Heart left ventricle (tissue), 16 donors: Measurements from ENCODE around the gene MB. TPM values are rescaled to one million over a fixed set of nuclear protein-coding genes. Genes with fewer than 3 reads are reported as not detected.

Experiments
- ATAC-seq, 4 donors: fragments of 200-7000 bp; cut with Tn5 transposase; one replicate each; pipeline ENCODE4 v1.9.1; 2020 to 2022; ENCODE audit warnings: moderate library complexity in 4 of 4, mild to moderate bottlenecking in 3 of 4, moderate number of reproducible peaks in 1 of 4
- DNase-seq, 5 donors: peaks; one replicate each; pipeline ENCODE4 v3.0.0-alpha.2; 2020
- H3K27ac ChIP-seq, 12 donors: fragments of 200-600 bp; sonication (generic) in 4 of 12; one replicate each; pipeline versions ENCODE4 v1.5.0 to v1.8.0; 2016 to 2022; ENCODE audit warnings: mild to moderate bottlenecking in 2 of 12
- H3K27me3 ChIP-seq, 9 donors: fragments of 200-600 bp; sonication (generic) in 2 of 9; one replicate each; pipeline versions ENCODE4 v1.5.1 to v1.8.0; 2016 to 2022; ENCODE audit warnings: mild to moderate bottlenecking in 3 of 9
- H3K36me3 ChIP-seq, 9 donors: fragments of 200-600 bp; sonication (generic) in 2 of 9; one replicate each; pipeline versions ENCODE4 v1.5.0 to v1.8.0; 2018 to 2022; ENCODE audit warnings: mild to moderate bottlenecking in 2 of 9
- H3K4me1 ChIP-seq, 12 donors: fragments of 200-600 bp; sonication (generic) in 4 of 12; one replicate each; pipeline versions ENCODE4 v1.5.0 to v1.8.0; 2016 to 2022; ENCODE audit warnings: mild to moderate bottlenecking in 3 of 12
- H3K4me3 ChIP-seq, 12 donors: fragments of 200-600 bp; sonication (generic) in 4 of 12; one replicate each; pipeline versions ENCODE4 v1.5.0 to v1.8.0; 2017 to 2022; ENCODE audit warnings: mild to moderate bottlenecking in 9 of 12, moderate library complexity in 4 of 12
- H3K9me3 ChIP-seq, 12 donors: fragments of 200-600 bp; sonication (generic) in 4 of 12; one replicate each; pipeline versions ENCODE4 v1.5.0 to v1.8.0; 2016 to 2022; ENCODE audit warnings: mild to moderate bottlenecking in 1 of 12
- CTCF ChIP-seq, 12 donors: fragments of 200-600 bp; sonication (generic) in 4 of 12; IDR thresholded peaks; one replicate each; pipeline versions ENCODE4 v1.5.0 to v1.8.0; 2018 to 2022; ENCODE audit warnings: antibody characterized with exemption in 12 of 12, mild to moderate bottlenecking in 5 of 12
- POLR2A ChIP-seq, 2 donors: fragments of 450-650 bp; IDR thresholded peaks; one replicate each; pipeline ENCODE4 v1.6.1; 2017; ENCODE audit warnings: antibody characterized with exemption in 2 of 2, mild to moderate bottlenecking in 2 of 2, moderate library complexity in 2 of 2
- WGBS, 4 donors: extraction: QIAGEN DNeasy Blood & Tissue Kit in 2 of 4; methylation state at CpG; one replicate each; pipeline versions ENCODE4 v1.1.5 to v1.1.7; 2013 to 2018; 5-methylcytosine and 5-hydroxymethylcytosine counted together
- intact Hi-C, 10 donors: fragments of 100-400 bp; cut with DNase I; formaldehyde crosslinking; loops; one replicate each; pipeline versions ENCODE4 v1.11.1 to v1.14.2; 2022
- polyA plus RNA-seq, 2 donors: library from polyadenylated mRNA; stranded (reverse); fragments of 200-250 nt; gene quantifications; one replicate each; pipeline ENCODE4 v1.2.3, GENCODE V29; 2013
- total RNA-seq, 9 donors: library from RNA; depleted of rRNA in 2 of 9; stranded (reverse); fragments of >200 nt in 2 of 9; fragmentation: NEBNext Ultra II Directional in 3 of 9; extraction: Animal tissue kit (Norgen Biotek cat#: 25700) in 3 of 9; gene quantifications; one replicate each; pipeline versions ENCODE4 v1.1.0 to v1.2.4, GENCODE V29; 2016 to 2023
- donor health status: ischemic (EF 13 %, LVEDD 7.1; RV severe dilation, severe dysfunction).
- donor health status: healthy with polysubstance abuse.
- donor health status: DM: no; HTN: yes; CAD: no.
- donor health status: DM: no; HTN: no; CAD: no.
- donor health status: ischemic (EF 25% LVEDD 6.9; RV normal size, moderate dysfunction).
- donor health status: ischemic (EF 25% LVEDD 5.7; RV mildly dilated, moderate dysfunction).
- donor health status: healthy.
- donor health status: DM: yes; HTN: yes; CAD: no.
- donor health status: ischemic (EF 35%, LVEDD 5.7; RV mildly dilated, moderate dysfunction).
- donor health status: nonischemic (EF 11% LVEDD 7.7; RV severe dilation, severe dysfunction).
- donor health status: DM: yes; HTN: yes; CAD: no.
- donor health status: PGD.
- donor health status: ischemic (EF 29% LVEDD 5.4; RV normal size, mild dysfunction).
- donor health status: nonischemic (EF 23%, LVEDD 6.1; RV moderate dilation, normal function).

The MB gene
- total and polyA plus RNA-seq, 11 donors, result 6,181 to 16,840 (median 13,341) TPM

- intact Hi-C loops, result no loop called here
- peaks cover 0 to 52% (median 0%) of the 10 kb centered on the region in 9 donors for H3K36me3 ChIP-seq
- DNase-seq (peak in 4 of 5 donors; percentile 69 to 85 (median 78)), ATAC-seq (peak; percentile 52 to 82 (median 74))
- H3K4me3 ChIP-seq, result no peak overlapping the region
- no peaks in the 10 kb centered on the region for H3K9me3 ChIP-seq
- H3K27ac ChIP-seq, result peak overlapping the region; percentile 60 to 98 (median 82)
- H3K4me1 ChIP-seq, result peaks cover 0 to 78% (median 32%) of the 10 kb centered on the region in 12 donors
- TF ChIP-seq CTCF (IDR thresholded peaks at IDR 0.05) (no peak), POLR2A (IDR thresholded peaks at IDR 0.05) (peak in 1 of 2 donors; percentile 31)
- no peaks in the 10 kb centered on the region for H3K27me3 ChIP-seq
- WGBS, 4 donors, result 29 to 48% (median 44%) methylated on average over 12 to 13 of the region's 13 CpGs
Measured at GRCh38 chr22:35605851-35606481, 11.2 kb downstream of the MB start.

GRCh38 chr22:35605369-35605680 is 11.8 kb downstream of the MB start:
- no peaks in the 10 kb centered on the region for H3K27me3 ChIP-seq
- H3K9me3 ChIP-seq, result no peaks in the 10 kb centered on the region
- no peak for DNase-seq
- WGBS, 4 donors, result 44 to 52% (median 51%) methylated on average over 2 of the region's 2 CpGs
- intact Hi-C loops, result no loop called here
- TF ChIP-seq POLR2A (IDR thresholded peaks at IDR 0.05), result no peak
- no peak for TF ChIP-seq CTCF (IDR thresholded peaks at IDR 0.05)
- H3K36me3 ChIP-seq, result peaks cover 0 to 48% (median 0%) of the 10 kb centered on the region in 9 donors
- ATAC-seq, result no peak
- no peak overlapping the region for H3K4me3 ChIP-seq
- H3K27ac ChIP-seq, result peak overlapping the region; percentile 36 to 98 (median 82)
- H3K4me1 ChIP-seq, result peaks cover 0 to 73% (median 29%) of the 10 kb centered on the region in 12 donors

- 36 to 41% (median 39%) methylated on average over 9 of the region's 9 CpGs for WGBS, 4 donors
- ATAC-seq, result peak in 2 of 4 donors; percentile 2 to 27
Measured at GRCh38 chr22:35604621-35605368, 12.3 kb downstream of the MB start.

More at GRCh38 chr22:35604621-35605368, 12.3 kb downstream of the MB start:
- H3K27ac ChIP-seq, result peak overlapping the region in 11 of 12 donors; percentile 60 to 98 (median 82)
- peaks cover 0 to 43% (median 0%) of the 10 kb centered on the region in 9 donors for H3K36me3 ChIP-seq
- intact Hi-C loops, result no loop called here
- TF ChIP-seq CTCF (IDR thresholded peaks at IDR 0.05) (no peak), POLR2A (IDR thresholded peaks at IDR 0.05) (no peak)
- no peaks in the 10 kb centered on the region for H3K27me3 ChIP-seq
- H3K4me3 ChIP-seq, result no peak overlapping the region
- DNase-seq, result peak in 1 of 5 donors; percentile 36
- H3K9me3 ChIP-seq, result no peaks in the 10 kb centered on the region
- peaks cover 0 to 73% (median 29%) of the 10 kb centered on the region in 12 donors for H3K4me1 ChIP-seq
